Transverse colon (tissue), 4 donors: ENCODE results near the gene HS3ST2. TPM values are rescaled to one million over a fixed set of nuclear protein-coding genes. Genes with fewer than 3 reads are reported as not detected.

Experiments
- DNase-seq: peaks from one replicate; pipeline ENCODE4 v3.0.0-alpha.2; 2019
- H3K27ac ChIP-seq, 4 donors: fragments of 200-600 bp; sonication (generic); 2 replicates each; pipeline ENCODE4 v1.5.1; 2016 to 2018; ENCODE audit warnings: inconsistent platforms in 4 of 4
- H3K27me3 ChIP-seq: fragments of 200-600 bp; sonication (generic); 2 replicates; pipeline ENCODE4 v1.5.1; 2017; ENCODE audit warnings: inconsistent platforms
- H3K36me3 ChIP-seq, 4 donors: fragments of 200-600 bp; sonication (generic); 2 replicates each; pipeline ENCODE4 v1.5.1; 2017 to 2019; ENCODE audit warnings: inconsistent platforms in 4 of 4
- H3K4me1 ChIP-seq, 4 donors: fragments of 200-600 bp; sonication (generic); 2 replicates each; pipeline ENCODE4 v1.5.1; 2017 to 2020; ENCODE audit warnings: inconsistent platforms in 4 of 4
- H3K4me3 ChIP-seq, 4 donors: fragments of 200-600 bp; sonication (generic); 1 replicate in 1 of 4; 2 replicates in 3 of 4; pipeline versions ENCODE4 v1.5.1 to v1.6.1; 2017 to 2019; ENCODE audit warnings: inconsistent platforms in 4 of 4
- H3K9me3 ChIP-seq, 2 donors: fragments of 200-600 bp; sonication (generic); 2 replicates each; pipeline ENCODE4 v1.5.1; 2017 to 2019; ENCODE audit warnings: inconsistent platforms in 2 of 2
- CTCF ChIP-seq, 5 experiments: fragments of 200-600 bp in 3 of 5; fragments of 450-650 bp in 2 of 5; sonication (generic) in 3 of 5; IDR thresholded peaks; 1 replicate in 2 of 5; 2 replicates in 3 of 5; pipeline ENCODE4 v1.5.1; 2016 to 2017; ENCODE audit warnings: antibody characterized with exemption in 5 of 5, inconsistent platforms in 3 of 5, mild to moderate bottlenecking in 2 of 5, moderate library complexity in 1 of 5
- EP300 ChIP-seq: sonication (generic); formaldehyde crosslinking; IDR thresholded peaks from one replicate; pipeline ENCODE4 v1.6.1; 2017; ENCODE audit warnings: antibody characterized with exemption, low read depth
- POLR2A ChIP-seq: fragments of 450-650 bp; IDR thresholded peaks from one replicate; pipeline ENCODE4 v1.6.1; 2016; ENCODE audit warnings: antibody characterized with exemption, mild to moderate bottlenecking, moderate library complexity
- POLR2AphosphoS5 ChIP-seq, 3 donors: sonication (generic); formaldehyde crosslinking; IDR thresholded peaks; one replicate each; pipeline ENCODE4 v1.6.1; 2016; ENCODE audit warnings: antibody characterized with exemption in 3 of 3
- WGBS, 2 donors: methylation state at CpG; one replicate each; pipeline ENCODE4 v1.1.5; 2018; ENCODE audit warnings: low coverage in 1 of 2; 5-methylcytosine and 5-hydroxymethylcytosine counted together
- in situ Hi-C, 4 donors: fragments of 200-750 bp; cut with MboI; loops; one replicate each; pipeline versions ENCODE4 v1.15.0 to v1.15.1; 2017; ENCODE audit warnings: low sequenced_read_pairs in 3 of 4, low pct_ligation_motif_present in 1 of 4, low pct_unique_long_range_greater_than_20kb in 1 of 4
- intact Hi-C: fragments of 100-400 bp; cut with DNase I; formaldehyde crosslinking; loops from one replicate; pipeline ENCODE4 v1.15.1; 2023; ENCODE audit warnings: low total_unique reads
- total RNA-seq, 4 donors: library from RNA; depleted of rRNA; stranded (reverse); fragments of >200 nt; gene quantifications; one replicate each; pipeline ENCODE4 v1.1.0, GENCODE V29; 2016

Gene HS3ST2
- total RNA-seq, 4 donors from 2014 or later, result 0.32 to 4.5 (median 2.2) TPM

GRCh38 chr16:22855231-22855630 lies 41.3 kb downstream of the HS3ST2 start:
- Histone ChIP-seq H3K27ac (no peak overlapping the region), H3K4me1 (no peaks in the 10 kb centered on the region), H3K36me3 (no peaks in the 10 kb centered on the region), H3K4me3 (no peak overlapping the region), H3K27me3 (no peaks in the 10 kb centered on the region), H3K9me3 (no peaks in the 10 kb centered on the region)
- TF ChIP-seq POLR2A (no peak), EP300 (no peak), CTCF (IDR thresholded peaks at IDR 0.05) (no peak)
- intact Hi-C loops, result no loop called here
- in situ Hi-C loops, result no loop called here
- no peak for DNase-seq
- WGBS, 2 donors, result 36% methylated on average over 2 of the region's 2 CpGs; no CpG with 5 or more reads in 1 of the 2 donors

- in situ Hi-C loops, result no loop called here
- DNase-seq, result no peak
- intact Hi-C loops, result no loop called here
- Histone ChIP-seq H3K27ac (no peak overlapping the region), H3K27me3 (peaks cover under 1% of the 10 kb centered on the region), H3K4me3 (no peak overlapping the region), H3K4me1 (no peaks in the 10 kb centered on the region), H3K36me3 (no peaks in the 10 kb centered on the region), H3K9me3 (no peaks in the 10 kb centered on the region)
- 71 to 74% methylated on average over 8 to 12 of the region's 12 CpGs for WGBS, 2 donors
- TF ChIP-seq POLR2A, result no peak
These were observed 43.5 kb downstream of the HS3ST2 start for GRCh38 chr16:22857296-22858025.

- intact Hi-C loops, result no loop called here
These were observed 46.0 kb downstream of the HS3ST2 start for GRCh38 chr16:22859925-22860324.

GRCh38 chr16:22861580-22861979 lies 47.6 kb downstream of the HS3ST2 start:
- H3K27ac ChIP-seq, result no peak overlapping the region
- WGBS, 2 donors, result 43 to 81% methylated on average over 1 to 3 of the region's 3 CpGs
- H3K4me3 ChIP-seq, result no peak overlapping the region
- TF ChIP-seq POLR2A (no peak), POLR2AphosphoS5 (IDR thresholded peaks at IDR 0.05) (no peak), EP300 (no peak), CTCF (IDR thresholded peaks at IDR 0.05) (no peak)
- no peaks in the 10 kb centered on the region for H3K36me3 ChIP-seq
- in situ Hi-C loops (no loop called here), intact Hi-C loops (no loop called here)
- H3K27me3 ChIP-seq, result peaks cover 7% of the 10 kb centered on the region
- no peak for DNase-seq
- no peaks in the 10 kb centered on the region for H3K4me1 ChIP-seq
- H3K9me3 ChIP-seq, result no peaks in the 10 kb centered on the region

More at GRCh38 chr16:22859925-22860324, 46.0 kb downstream of the HS3ST2 start:
- in situ Hi-C loops, result no loop called here
- no peak for DNase-seq
- H3K9me3 ChIP-seq, result no peaks in the 10 kb centered on the region
- 72 to 78% methylated on average over 4 of the region's 4 CpGs for WGBS, 2 donors
- H3K27ac ChIP-seq, result no peak overlapping the region
- TF ChIP-seq POLR2AphosphoS5 (IDR thresholded peaks at IDR 0.05), result no peak
- TF ChIP-seq POLR2A, result no peak
- no peak for TF ChIP-seq EP300
- TF ChIP-seq CTCF (IDR thresholded peaks at IDR 0.05), result no peak
- H3K4me3 ChIP-seq, result no peak overlapping the region
- no peaks in the 10 kb centered on the region for H3K36me3 ChIP-seq
- no peaks in the 10 kb centered on the region for H3K4me1 ChIP-seq
- H3K27me3 ChIP-seq, result peaks cover 7% of the 10 kb centered on the region

GRCh38 chr16:22862046-22862445 lies 48.1 kb downstream of the HS3ST2 start:
- DNase-seq, result no peak
- H3K27me3 ChIP-seq, result peaks cover 7% of the 10 kb centered on the region
- H3K4me1 ChIP-seq, result no peaks in the 10 kb centered on the region
- H3K36me3 ChIP-seq, result no peaks in the 10 kb centered on the region
- H3K9me3 ChIP-seq, result no peaks in the 10 kb centered on the region
- H3K4me3 ChIP-seq, result no peak overlapping the region
- TF ChIP-seq CTCF (IDR thresholded peaks at IDR 0.05), result no peak
- no peak for TF ChIP-seq POLR2AphosphoS5 (IDR thresholded peaks at IDR 0.05)
- no peak for TF ChIP-seq POLR2A
- in situ Hi-C loops, result no loop called here
- intact Hi-C loops, result no loop called here
- H3K27ac ChIP-seq, result no peak overlapping the region
